NCI-H1417 (cell line): Measurements from ENCODE around the gene VN1R4.
"Not testable (repeated sequence)": the region's sequence is repeated elsewhere in the genome, so short reads cannot be mapped to it uniquely, and the experiment has no call there.

Experiments
- DNase-seq, 3 experiments: peaks; one replicate each; lab custom pipeline; 2025; lab: John Stamatoyannopoulos, UW

Gene VN1R4, protein sequence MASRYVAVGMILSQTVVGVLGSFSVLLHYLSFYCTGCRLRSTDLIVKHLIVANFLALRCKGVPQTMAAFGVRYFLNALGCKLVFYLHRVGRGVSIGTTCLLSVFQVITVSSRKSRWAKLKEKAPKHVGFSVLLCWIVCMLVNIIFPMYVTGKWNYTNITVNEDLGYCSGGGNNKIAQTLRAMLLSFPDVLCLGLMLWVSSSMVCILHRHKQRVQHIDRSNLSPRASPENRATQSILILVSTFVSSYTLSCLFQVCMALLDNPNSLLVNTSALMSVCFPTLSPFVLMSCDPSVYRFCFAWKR

DNA sequence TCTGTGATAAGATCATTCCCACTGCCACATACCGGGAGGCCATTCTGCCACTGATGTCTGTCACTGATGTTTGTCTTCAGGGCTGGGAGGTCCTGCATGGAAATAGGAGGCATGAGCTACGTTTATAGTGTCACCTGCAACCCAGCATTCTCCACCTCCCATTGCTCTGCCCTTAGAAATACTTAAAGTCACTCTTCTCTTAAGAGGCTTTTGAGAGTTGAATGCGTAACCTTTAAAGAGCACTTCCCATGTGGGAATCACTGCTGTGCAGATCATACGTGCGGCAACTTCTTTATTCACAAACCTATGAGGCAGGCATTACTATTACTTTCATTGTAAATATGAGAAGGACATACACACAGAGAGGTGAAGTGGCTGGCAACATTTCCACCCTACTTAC, at the start of gene VN1R4:
VN1R4 (minus strand) TSS at position 101 of the 400 bp plus-strand sequence; CDS start at position 43, 58 bp downstream.
- peak in 1 of 3 experiments; percentile 95 for DNase-seq

DNA sequence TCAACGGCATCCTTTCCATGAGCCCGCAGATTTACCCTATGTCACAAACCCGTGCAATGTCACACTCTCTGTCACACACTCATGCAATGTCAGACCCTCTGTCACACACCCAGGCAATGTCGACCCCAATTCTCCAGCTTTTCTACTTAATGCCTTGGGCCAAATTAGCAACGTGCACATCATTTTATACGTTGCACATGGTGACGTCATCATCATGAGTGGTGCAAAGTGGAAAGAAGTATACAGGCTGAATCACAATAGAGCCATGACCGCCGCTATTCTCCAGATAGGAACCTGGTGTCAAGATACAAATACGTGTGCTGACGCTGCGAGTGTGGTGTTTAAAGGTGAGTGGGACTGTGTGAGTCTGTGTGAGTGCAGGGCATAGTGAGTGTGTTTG, 44.4 kb upstream of the VN1R4 start:
- no peak for DNase-seq

DNA sequence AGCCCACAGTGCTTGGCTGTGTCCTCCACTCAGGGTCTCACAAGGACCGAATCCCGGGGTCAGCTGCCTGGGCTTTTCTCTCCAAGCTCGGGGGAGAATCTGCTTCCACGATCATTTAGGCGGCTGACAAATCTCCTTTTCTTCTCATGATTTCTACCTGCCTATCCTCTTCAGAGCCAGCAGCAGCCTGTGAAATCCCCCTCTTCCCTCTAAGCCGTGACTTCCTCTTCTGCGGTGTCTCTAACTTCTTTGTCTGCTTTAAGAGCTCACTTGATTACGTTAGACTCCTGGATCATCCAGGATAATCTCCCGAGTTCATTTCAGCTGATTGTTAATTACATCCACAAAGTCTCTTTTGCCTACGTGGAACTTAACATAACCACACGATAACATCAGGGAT, 43.5 kb upstream of the VN1R4 start:
- no peak for DNase-seq

DNA sequence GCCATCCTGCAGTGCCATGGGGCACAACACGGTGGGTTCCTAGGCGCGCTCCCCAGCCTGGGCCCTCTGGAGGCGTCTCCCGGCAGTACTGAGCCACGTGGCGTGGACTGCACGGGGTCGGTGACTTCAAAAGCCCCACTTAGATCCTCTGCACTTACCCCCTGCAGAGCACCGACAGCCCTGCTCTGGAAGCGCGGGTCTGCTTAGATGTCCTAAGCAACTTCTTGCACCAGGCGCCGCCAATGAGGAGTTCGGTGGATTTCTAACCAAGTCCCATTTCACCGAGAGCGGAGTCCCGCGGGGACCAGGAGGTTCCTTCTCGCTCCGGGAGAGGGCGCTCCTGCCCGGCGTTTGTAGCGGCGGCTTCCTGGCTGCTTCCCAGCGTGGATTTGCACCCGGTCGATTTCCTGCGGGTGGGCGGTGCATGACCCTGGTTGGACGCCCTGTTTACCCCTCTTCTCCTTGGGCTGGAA, 40.9 kb upstream of the VN1R4 start:
- DNase-seq, result peak in 1 of 3 experiments; percentile 50

DNA sequence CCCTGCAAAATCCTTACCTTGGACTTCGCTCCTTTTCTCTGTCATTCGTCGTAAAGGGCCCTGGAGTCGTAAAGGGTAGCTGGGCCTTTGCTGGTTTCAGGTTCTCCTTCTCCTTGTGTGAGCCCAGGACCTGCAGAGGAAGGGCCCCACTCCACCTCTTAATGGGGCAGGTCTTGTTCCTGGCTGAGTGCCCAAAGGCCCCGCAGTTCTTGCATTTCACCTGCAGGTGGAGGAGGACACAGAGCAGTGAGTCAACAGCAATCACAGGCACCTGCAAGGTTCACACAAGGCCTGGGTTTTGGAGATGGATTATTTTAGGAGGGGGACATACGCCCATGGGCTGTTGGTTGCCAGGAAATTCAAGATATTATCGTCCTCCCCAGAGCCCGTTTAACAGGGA, 33.8 kb upstream of the VN1R4 start:
- not testable (repeated sequence) for DNase-seq

DNA sequence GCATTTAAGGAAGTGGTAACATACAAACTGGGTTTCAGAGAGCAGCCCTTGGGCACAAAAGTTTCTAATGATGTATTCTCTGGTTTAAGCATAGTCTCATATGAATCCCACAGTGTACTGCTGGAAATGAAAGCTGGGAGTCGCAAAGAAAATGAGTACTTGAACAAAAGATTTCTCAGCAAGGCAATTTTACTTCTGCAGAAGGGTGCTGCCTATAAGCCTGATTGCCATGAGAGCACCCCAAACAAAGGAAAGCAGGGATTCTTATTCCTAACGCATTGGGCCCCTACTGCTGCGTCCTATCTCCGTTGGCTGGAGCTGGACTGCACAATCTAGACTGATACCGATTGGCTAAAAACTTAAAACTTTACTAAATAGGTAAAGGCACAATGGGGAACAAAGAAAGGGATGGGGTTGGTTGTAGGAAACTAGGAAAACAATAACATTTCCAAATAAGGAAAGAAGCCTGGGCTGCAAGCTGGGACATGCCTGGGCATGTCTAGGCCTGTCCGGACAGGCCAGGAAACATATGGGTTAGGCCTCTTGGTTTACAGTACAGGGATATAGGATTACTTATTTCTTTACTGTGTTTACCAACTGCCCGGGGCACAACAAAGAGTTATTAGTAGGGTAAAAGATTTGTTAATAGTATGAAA, 27.4 kb upstream of the VN1R4 start:
- DNase-seq, result no peak

DNA sequence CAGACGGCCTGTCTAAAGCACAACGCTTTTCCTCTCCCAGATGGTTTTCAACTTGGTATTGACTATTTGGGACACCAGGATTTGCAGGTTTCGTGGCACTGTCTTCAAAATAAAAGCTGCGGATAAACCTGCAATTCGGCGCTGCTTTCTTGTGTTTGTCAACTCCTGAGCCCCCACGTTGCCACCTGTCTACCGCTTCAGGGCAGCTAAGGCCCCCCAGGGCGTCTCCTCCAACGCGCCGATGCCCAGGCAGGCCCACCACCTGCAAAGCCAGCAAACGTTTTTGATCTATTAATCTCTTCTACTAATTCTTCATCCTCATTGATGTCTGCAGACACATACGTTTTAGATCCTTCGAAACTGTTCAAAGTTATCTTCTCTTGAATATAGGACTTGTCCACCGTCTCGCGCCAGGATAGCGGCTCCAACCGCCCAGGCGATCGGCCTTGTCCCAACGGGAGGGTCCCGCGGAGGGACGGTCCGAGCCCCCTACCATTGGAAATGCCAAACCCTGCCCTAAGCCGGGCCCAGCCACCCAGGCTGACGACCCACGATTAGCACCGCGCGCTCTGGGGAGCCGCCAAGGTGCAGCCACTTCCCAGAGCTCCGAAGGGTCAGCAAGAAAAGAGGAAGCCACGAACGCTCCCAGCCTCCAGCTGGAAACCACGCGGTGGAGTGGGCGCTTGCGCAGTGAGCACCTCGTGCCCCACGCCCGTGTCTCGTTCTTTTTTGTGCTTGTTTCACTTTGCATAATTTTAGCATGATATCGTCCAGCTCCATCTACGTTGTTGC, 23.4 kb upstream of the VN1R4 start:
- no peak for DNase-seq

DNA sequence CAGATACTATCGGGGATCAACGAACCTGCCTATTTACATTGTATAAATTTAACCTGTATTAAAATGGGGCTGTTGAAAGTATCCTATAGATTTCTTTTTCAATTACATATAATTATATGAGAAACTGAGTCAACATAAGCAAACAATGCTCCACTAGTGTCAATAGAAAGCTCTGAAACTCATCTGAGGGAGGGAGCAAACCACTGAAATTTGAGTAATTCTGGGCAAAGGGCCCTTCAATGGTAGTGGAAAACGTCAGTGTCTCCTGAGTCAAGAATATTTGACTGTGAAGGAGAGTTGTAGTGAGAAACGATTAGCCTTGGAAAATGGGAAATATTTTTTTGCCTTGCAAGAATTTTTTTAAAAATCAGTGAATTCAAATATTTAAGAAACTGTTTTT, 17.6 kb upstream of the VN1R4 start:
- no peak for DNase-seq

DNA sequence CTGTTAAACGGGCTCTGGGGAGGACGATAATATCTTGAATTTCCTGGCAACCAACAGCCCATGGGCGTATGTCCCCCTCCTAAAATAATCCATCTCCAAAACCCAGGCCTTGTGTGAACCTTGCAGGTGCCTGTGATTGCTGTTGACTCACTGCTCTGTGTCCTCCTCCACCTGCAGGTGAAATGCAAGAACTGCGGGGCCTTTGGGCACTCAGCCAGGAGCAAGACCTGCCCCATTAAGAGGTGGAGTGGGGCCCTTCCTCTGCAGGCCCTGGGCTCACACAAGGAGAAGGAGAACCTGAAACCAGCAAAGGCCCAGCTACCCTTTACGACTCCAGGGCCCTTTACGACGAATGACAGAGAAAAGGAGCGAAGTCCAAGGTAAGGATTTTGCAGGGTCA, 14.4 kb upstream of the VN1R4 start:
- peak in 2 of 3 experiments; percentile 6 to 79 for DNase-seq

DNA sequence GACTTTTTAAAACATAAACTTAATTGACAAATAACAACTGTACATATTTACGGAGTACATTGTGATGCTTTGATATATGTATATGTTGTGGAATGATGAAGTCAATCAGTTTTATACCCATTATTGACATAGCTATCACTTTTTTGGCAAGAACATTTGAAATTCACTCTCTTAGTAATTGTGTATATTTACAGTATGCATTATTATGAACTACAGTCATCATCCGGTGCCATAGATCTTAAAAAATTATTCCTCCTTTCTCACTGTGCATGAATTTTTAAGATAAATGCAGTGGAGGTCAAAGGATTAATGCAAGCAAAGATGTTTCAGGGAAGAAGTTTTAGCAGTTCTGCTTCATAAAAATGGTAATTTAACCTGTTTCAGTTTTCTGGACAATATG, 8.0 kb upstream of the VN1R4 start:
- no peak for DNase-seq

DNA sequence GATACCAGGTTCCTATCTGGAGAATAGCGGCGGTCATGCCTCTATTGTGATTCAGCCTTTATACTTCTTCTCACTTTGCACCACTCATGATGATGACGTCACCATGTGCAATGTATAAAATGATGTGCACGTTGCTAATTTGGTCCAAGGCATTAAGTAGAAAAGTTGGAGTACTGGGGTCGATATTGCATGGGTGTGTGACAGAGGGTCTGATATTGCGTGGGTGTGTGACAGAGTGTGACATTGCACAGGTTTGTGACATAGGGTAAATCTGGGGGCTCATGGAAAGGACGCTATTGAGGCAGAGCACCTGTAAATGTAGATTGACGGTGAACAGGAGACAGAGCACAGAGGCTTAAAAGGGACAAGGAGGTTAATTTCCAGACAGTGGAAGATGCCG, 4.5 kb upstream of the VN1R4 start:
- no peak for DNase-seq

DNA sequence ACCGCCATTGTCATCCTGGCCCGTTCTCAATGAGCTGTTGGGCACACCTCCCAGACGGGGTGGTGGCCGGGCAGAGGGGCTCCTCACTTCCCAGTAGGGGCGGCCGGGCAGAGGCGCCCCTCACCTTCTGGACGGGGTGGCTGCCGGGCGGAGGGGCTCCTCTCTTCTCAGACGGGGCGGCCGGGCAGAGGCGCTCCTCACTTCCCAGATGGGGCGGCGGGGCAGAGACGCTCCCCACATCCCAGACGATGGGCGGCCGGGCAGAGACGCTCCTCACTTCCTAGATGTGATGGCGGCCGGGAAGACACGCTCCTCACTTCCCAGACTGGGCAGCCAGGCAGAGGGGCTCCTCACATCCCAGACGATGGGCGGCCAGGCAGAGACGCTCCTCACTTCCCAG, 2.3 kb upstream of the VN1R4 start:
- DNase-seq, result not testable (repeated sequence)

DNA sequence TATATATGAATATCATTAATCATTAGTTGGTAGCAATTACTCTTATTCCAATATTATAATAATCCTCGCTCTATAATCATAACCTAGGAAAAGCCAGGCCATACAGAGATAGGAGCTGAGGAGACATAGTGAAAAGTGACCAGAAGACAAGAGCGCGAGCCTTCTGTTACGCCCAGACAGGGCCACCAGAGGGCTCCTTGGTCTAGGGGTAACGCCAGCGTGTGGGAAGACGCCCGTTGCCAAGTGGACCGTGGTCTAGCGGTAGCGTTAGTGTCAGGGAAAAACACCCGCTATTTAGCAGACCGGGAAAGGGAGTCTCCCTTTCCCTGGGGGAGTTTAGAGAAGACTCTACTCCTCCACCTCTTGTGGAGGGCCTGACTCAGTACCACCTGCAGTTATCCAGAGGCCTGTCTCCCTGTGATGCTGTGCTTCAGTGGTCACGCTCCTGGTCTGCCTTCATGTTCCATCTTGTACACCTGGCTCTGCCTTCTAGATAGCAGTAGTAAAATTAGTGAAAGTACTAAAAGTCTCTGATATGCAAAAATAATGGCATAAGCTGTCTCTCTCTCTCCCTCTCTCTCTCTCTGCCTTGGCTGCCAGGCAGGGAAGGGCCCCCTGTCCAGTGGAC, 9.7 kb downstream of the VN1R4 start, which contains the start of gene VN1R2:
VN1R2 (plus strand) TSS at position 578 of the 628 bp plus-strand sequence. CDS start 84 bp downstream, outside the sequence.
- DNase-seq, result not testable (repeated sequence)

DNA sequence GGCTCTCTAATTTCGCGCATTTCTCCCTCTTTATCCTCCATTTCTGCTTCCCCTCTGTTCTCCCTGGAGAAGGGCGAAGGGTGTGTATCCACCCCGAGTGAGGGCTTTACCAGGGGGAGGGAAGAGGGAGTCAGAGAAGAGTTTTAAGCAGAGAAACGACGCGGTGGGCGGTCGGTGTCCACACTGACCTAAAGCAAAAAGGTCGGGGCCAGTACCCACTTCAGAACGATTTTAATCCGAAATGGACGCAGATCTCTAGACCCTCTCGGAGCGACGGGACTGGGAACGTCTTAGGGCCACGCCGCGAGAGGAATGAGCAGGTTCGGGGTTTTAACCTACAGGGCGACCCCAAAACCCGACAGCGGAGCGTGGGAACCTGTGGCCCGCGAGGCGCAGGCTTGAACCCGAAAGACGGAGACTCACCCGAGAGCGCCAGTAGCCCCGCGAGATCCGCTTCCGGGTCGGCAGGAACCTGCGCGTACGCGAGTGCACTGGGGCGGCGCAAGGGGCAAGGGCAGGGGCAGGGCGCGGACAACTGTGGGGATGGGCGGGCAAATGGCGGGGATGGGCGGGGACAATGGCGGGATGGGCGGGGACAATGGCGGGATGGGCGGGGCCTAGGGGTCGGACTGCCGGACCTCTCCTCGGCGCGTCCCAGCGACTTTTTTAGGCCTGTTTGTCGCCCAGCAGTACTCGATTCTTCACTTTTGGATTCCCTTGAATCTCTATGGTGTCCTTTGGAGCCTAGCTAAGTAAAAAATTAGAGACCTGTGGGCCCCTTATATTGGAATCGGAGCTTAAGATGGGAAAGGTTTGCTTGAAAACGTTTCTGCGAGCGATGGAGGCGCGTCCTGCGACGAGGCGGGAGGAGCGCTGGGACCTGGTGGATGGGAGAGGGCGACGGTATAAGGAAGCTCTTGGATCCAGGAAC, 12.8 kb downstream of the VN1R4 start, which contains the start of gene ZNF677:
ZNF677 (minus strand) TSS at position 463 of the 931 bp plus-strand sequence. CDS start 3,323 bp downstream, outside the sequence.
- peak; percentile 72 to 87 (median 77) for DNase-seq

DNA sequence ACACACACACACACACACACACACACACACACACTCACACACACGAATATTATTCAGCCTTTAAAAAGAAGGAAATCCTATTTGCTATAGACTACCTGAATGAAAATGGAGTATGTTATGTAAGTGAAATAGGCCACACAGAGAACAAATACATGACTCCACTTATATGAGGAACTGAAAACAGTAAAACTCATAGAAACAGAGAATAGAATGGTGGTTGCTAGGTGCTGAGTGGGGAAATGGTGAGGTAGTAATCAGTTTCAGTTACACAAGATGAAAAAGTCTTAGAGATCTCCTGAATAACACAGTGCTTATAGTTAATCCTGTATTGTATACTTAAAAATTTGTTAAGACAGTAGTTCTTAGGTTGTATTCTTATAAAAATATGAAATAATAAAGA, 21.0 kb downstream of the VN1R4 start:
- DNase-seq, result no peak

DNA sequence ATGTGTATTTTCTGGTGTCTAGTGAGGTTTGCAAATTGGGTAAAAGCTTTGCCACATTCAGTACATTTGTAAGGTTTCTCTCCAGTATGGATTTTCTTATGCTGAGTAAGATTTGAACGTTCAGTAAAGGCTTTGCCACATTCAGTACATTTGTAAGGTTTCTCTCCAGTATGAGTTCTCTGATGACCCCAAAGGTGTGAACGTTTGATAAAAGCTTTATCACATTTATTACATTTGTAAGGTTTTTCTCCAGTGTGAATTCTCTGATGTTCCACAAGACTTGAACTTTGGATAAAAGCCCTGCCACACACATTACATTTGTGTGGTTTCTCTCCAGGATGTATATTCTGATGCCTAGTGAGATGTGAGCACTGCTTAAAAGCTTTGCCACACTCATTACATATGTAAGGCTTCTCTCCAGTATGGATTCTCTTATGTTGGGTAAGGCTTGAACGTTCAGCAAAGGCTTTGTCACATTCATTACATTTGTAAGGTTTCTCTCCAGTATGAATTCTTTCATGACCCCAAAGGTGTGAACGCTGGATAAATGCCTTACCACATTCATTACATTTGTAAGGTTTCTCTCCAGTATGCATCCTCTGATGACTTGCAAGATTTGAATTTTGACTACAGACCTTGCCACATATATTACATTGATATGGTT, 30.3 kb downstream of the VN1R4 start:
- DNase-seq, result no peak

DNA sequence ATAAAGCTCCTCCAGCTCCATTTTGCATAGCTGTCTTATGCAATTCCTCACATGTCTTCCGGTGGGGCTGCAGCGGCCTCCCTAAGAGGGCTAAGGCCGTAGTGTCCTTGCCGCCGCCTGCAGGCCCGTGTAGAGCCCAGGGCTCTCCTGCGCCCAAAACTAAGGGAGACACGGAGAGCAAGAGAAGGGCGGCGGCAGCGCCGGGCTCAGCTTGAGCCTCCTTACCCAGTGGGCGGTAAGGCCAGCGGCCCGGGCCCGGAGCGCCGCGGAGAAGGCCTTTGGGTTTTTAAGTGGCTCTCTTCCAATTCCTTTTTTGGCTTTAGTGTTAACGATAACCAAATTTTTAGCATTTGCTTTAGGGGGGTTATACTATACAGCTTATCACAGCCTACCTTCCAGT, 42.9 kb downstream of the VN1R4 start:
- no peak for DNase-seq

DNA sequence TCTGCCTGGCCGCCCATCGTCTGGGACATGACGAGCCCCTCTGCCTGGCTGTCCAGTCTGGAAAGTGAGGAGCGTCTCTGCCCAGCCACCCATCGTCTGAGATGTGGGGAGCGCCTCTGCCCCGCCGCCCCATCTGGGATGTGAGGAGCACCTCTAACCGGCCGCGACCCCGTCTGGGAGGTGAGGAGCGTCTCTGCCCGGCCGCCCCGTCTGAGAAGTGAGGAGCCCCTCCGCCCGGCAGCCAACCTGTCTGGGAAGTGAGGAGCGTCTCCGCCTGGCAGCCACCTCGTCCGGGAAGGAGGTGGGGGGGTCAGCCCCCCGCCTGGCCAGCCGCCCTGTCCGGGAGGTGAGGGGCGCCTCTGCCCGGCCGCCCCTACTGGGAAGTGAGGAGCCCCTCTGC, 44.8 kb downstream of the VN1R4 start:
- not testable (repeated sequence) for DNase-seq
